Stomach (tissue), 9 donors: ENCODE results near the gene OR6Y1. TPM values are rescaled to one million over a fixed set of nuclear protein-coding genes. Genes with fewer than 3 reads are reported as not detected.

ENCODE experiments used
- DNase-seq, 2 donors: peaks; one replicate each; pipeline versions ENCODE4 v3.0.0 to v3.0.0-alpha.2; 2013 to 2019
- H3K27ac ChIP-seq, 5 donors: fragments of 200-600 bp in 4 of 5; sonication (generic) in 4 of 5; one replicate each; pipeline ENCODE4 v1.5.1; 2013 to 2019; ENCODE audit warnings: mild to moderate bottlenecking in 1 of 5, moderate library complexity in 1 of 5
- H3K27me3 ChIP-seq, 3 donors: fragments of 200-600 bp; sonication (generic); one replicate each; pipeline ENCODE4 v1.5.1; 2017 to 2019; ENCODE audit warnings: mixed run types in 1 of 3
- H3K36me3 ChIP-seq, 4 donors: fragments of 200-600 bp; sonication (generic); 1 replicate in 3 of 4; 2 replicates in 1 of 4; pipeline ENCODE4 v1.5.1; 2016 to 2019
- H3K4me1 ChIP-seq, 4 donors: fragments of 200-600 bp; sonication (generic); one replicate each; pipeline ENCODE4 v1.5.1; 2016 to 2019
- H3K4me3 ChIP-seq, 4 donors: fragments of 200-600 bp; sonication (generic) in 3 of 4; one replicate each; pipeline ENCODE4 v1.5.1; 2016 to 2019; ENCODE audit warnings: mild to moderate bottlenecking in 1 of 4
- H3K9me3 ChIP-seq, 4 donors: fragments of 200-600 bp; sonication (generic); one replicate each; pipeline ENCODE4 v1.5.1; 2016 to 2019
- EP300 ChIP-seq: sonication (generic); formaldehyde crosslinking; IDR thresholded peaks from one replicate; pipeline ENCODE4 v1.6.1; 2017; ENCODE audit warnings: antibody characterized with exemption
- POLR2A ChIP-seq, 4 donors: fragments of 450-650 bp; IDR thresholded peaks; one replicate each; pipeline ENCODE4 v1.6.1; 2016; ENCODE audit warnings: antibody characterized with exemption in 4 of 4, control low read depth in 2 of 4, mild to moderate bottlenecking in 1 of 4, moderate library complexity in 1 of 4
- POLR2AphosphoS5 ChIP-seq, 3 donors: sonication (generic); formaldehyde crosslinking; IDR thresholded peaks; one replicate each; pipeline ENCODE4 v1.6.1; 2016; ENCODE audit warnings: antibody characterized with exemption in 3 of 3
- WGBS, 5 donors: extraction: QIAGEN DNeasy Blood & Tissue Kit in 3 of 5; methylation state at CpG; one replicate each; pipeline versions ENCODE4 v1.1.5 to v1.1.7; 2013 to 2018; 5-methylcytosine and 5-hydroxymethylcytosine counted together
- intact Hi-C: fragments of 100-400 bp; cut with DNase I; formaldehyde crosslinking; loops from one replicate; pipeline ENCODE4 v1.15.1; 2023; ENCODE audit warnings: low total_unique reads
- polyA plus RNA-seq, 3 donors: library from polyadenylated mRNA; stranded (reverse); fragments of 200-250 nt; gene quantifications; one replicate each; pipeline ENCODE4 v1.2.3, GENCODE V29; 2013
- total RNA-seq, 5 donors: library from RNA; depleted of rRNA; stranded (reverse); fragments of >200 nt; gene quantifications; one replicate each; pipeline versions ENCODE4 v1.1.0 to v1.2.3, GENCODE V29; 2014 to 2016
- TF ChIP-seq, protein P1 (sequence below), 7 experiments: fragments of 450-650 bp in 4 of 7; fragments of 200-600 bp in 3 of 7; sonication (generic) in 3 of 7; IDR thresholded peaks; one replicate each; pipeline ENCODE4 v1.5.1; 2016 to 2019; ENCODE audit warnings: antibody characterized with exemption in 7 of 7, control low read depth in 2 of 7, mild to moderate bottlenecking in 1 of 7
- donor health status: healthy with polysubstance abuse.
- donor health status: Bipolar disorder and iron deficiency.
- donor health status: healthy.

OR6Y1 gene
- total and polyA plus RNA-seq, 8 donors = not detected

DNA sequence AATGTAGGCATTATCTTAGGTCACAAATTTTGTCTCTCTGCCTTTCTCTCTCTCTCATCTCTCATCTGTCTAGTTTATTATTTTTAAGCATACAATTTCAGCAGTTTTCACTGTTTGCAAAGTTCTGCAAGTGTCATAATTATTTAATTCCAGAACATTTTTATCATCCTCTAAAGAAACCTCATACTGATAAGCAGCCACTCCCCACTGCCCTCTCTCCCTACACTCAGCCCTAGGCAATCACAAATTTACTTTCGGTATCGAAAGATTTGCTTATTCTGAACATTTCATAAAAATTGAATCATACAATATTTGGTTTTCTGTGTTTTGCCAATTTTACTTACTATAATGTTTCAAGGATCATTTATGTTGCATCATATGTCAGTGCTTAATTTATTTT, 16.6 kb downstream of the OR6Y1 start:
- Histone ChIP-seq H3K27ac (no peak overlapping the region), H3K9me3 (no peaks in the 10 kb centered on the region), H3K27me3 (no peaks in the 10 kb centered on the region), H3K4me1 (no peaks in the 10 kb centered on the region), H3K36me3 (no peaks in the 10 kb centered on the region), H3K4me3 (no peak overlapping the region)
- TF ChIP-seq POLR2AphosphoS5 (IDR thresholded peaks at IDR 0.05) (no peak), POLR2A (IDR thresholded peaks at IDR 0.05) (no peak), EP300 (no peak)
- TF ChIP-seq, protein P1, sequence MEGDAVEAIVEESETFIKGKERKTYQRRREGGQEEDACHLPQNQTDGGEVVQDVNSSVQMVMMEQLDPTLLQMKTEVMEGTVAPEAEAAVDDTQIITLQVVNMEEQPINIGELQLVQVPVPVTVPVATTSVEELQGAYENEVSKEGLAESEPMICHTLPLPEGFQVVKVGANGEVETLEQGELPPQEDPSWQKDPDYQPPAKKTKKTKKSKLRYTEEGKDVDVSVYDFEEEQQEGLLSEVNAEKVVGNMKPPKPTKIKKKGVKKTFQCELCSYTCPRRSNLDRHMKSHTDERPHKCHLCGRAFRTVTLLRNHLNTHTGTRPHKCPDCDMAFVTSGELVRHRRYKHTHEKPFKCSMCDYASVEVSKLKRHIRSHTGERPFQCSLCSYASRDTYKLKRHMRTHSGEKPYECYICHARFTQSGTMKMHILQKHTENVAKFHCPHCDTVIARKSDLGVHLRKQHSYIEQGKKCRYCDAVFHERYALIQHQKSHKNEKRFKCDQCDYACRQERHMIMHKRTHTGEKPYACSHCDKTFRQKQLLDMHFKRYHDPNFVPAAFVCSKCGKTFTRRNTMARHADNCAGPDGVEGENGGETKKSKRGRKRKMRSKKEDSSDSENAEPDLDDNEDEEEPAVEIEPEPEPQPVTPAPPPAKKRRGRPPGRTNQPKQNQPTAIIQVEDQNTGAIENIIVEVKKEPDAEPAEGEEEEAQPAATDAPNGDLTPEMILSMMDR (IDR thresholded peaks at IDR 0.05) = no peak
- 73 to 90% (median 82%) methylated on average over 2 of the region's 2 CpGs for WGBS, 5 donors
- intact Hi-C loops = no loop called here
- DNase-seq = no peak

DNA sequence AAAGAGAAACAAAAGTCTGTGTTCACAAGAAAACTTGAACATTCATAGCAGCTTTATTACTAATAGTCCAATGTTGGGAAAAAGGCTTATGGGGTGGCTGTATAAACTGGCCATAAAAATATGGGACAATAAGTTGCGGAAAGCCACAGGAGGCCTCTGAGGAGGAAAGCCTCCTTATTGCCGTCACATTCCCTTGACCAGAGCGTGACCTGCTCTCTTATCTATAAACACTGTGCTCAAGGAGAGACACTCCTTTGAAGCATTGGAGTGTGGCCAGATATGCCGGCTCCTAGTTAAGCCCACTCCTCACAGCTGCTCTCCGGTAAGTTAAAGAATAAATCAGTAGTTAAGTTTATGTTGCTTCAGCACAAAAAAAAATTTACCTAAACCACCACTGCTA, 19.7 kb downstream of the OR6Y1 start:
- no peaks in the 10 kb centered on the region for H3K4me1 ChIP-seq
- H3K9me3 ChIP-seq = no peaks in the 10 kb centered on the region
- 19 to 33% (median 28%) methylated on average over 5 of the region's 5 CpGs for WGBS, 5 donors
- intact Hi-C loops = no loop called here
- H3K27ac ChIP-seq = no peak overlapping the region
- H3K36me3 ChIP-seq = no peaks in the 10 kb centered on the region
- H3K27me3 ChIP-seq = no peaks in the 10 kb centered on the region
- TF ChIP-seq POLR2A (IDR thresholded peaks at IDR 0.05) = no peak
- TF ChIP-seq, protein P1 (IDR thresholded peaks at IDR 0.05) = no peak
- no peak for TF ChIP-seq EP300
- TF ChIP-seq POLR2AphosphoS5 (IDR thresholded peaks at IDR 0.05) = no peak
- no peak for DNase-seq
- no peak overlapping the region for H3K4me3 ChIP-seq

DNA sequence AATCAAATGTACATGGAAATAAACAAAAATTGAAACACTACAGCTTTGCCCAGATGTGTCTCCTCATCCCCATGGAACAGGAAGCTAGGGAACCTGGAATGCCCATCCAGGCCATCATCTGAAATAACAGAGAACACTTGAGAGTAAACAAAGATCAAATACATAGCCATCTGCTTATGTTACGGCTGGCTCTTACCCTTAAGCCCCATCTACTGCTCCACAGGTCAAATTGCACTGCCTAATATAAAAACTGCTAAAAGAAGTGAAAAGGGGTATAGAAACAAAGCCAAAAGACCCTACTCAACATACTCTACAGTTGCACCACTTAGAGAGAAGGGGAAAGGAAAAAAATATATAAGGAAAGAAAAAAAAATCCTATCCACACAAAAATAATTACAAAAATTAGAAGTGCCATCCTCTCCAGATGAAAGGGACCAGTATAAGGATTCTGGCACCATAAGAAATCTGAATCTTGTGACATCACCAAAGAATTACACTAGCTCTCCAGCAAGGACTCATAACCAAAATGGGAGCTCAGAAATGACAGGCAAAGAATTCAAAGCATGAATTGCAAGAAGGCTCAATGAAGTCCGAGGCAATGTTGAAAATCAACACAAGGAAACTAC, 26.9 kb downstream of the OR6Y1 start:
- intact Hi-C loops = no loop called here
- Histone ChIP-seq H3K9me3 (peaks cover 0 to 15% (median 6%) of the 10 kb centered on the region in 4 donors), H3K27ac (no peak overlapping the region), H3K27me3 (no peaks in the 10 kb centered on the region), H3K4me1 (no peaks in the 10 kb centered on the region), H3K36me3 (no peaks in the 10 kb centered on the region), H3K4me3 (no peak overlapping the region)
- WGBS, 5 donors = 0 to 43% (median 28%) methylated on average over 2 of the region's 2 CpGs
- TF ChIP-seq POLR2A (IDR thresholded peaks at IDR 0.05) (no peak), EP300 (no peak), POLR2AphosphoS5 (IDR thresholded peaks at IDR 0.05) (no peak)
- TF ChIP-seq, protein P1 (IDR thresholded peaks at IDR 0.05) = peak in 2 of 7 experiments; percentile 8 to 21
- DNase-seq = no peak

GRCh38 chr1:158521666-158522058, 32.5 kb downstream of the OR6Y1 start:
- H3K27me3 ChIP-seq = no peaks in the 10 kb centered on the region
- no peaks in the 10 kb centered on the region for H3K4me1 ChIP-seq
- intact Hi-C loops = no loop called here
- no peaks in the 10 kb centered on the region for H3K9me3 ChIP-seq
- WGBS, 5 donors = 51 to 80% (median 66%) methylated on average over 2 of the region's 2 CpGs
- no peak overlapping the region for H3K27ac ChIP-seq
- no peak overlapping the region for H3K4me3 ChIP-seq
- no peak for DNase-seq
- no peaks in the 10 kb centered on the region for H3K36me3 ChIP-seq
- TF ChIP-seq, protein P1 (IDR thresholded peaks at IDR 0.05) = no peak
- TF ChIP-seq EP300 (no peak), POLR2AphosphoS5 (IDR thresholded peaks at IDR 0.05) (no peak), POLR2A (IDR thresholded peaks at IDR 0.05) (no peak)
